Measurements from ENCODE around the gene RASA2.

GRCh38 chr3:141449424-141449823 is 37.4 kb upstream of the RASA2 start:
- TF ChIP-seq RAD21 (conservative IDR thresholded peaks at IDR 0.05) (no peak), CTCF (IDR thresholded peaks at IDR 0.05; ENCODE audit: poor library complexity, severe bottlenecking) (no peak)
